GM19452 (cell line): ENCODE data around the gene IKZF3.
"Not testable (repeated sequence)": the region's sequence is repeated elsewhere in the genome, so short reads cannot be mapped to it uniquely, and the experiment has no call there.

ENCODE experiments used
- ATAC-seq: cut with Tn5 transposase; IDR thresholded peaks from one replicate; pipeline ENCODE4 v1.9.1; 2021; ENCODE audit not compliant: unreplicated experiment

Gene IKZF3

GRCh38 chr17:39863918-39864746 lies at the start of gene IKZF3:
Gene IKZF3 (minus strand): TSS chr17:39864312. CDS start chr17:39864126, 186 bp downstream.
- peak; percentile 32 for ATAC-seq

- ATAC-seq: no peak
Observed at GRCh38 chr17:39908789-39909352, 44.8 kb upstream of the IKZF3 start.

- no peak for ATAC-seq
Observed at GRCh38 chr17:39904990-39905288, 40.8 kb upstream of the IKZF3 start.

GRCh38 chr17:39903158-39903884 lies 39.2 kb upstream of the IKZF3 start:
- ATAC-seq: no peak

- not testable (repeated sequence) for ATAC-seq
Observed at GRCh38 chr17:39902027-39902426, 37.9 kb upstream of the IKZF3 start.

- no peak for ATAC-seq
Observed at GRCh38 chr17:39899215-39899614, 35.1 kb upstream of the IKZF3 start.

GRCh38 chr17:39898088-39898487 lies 34.0 kb upstream of the IKZF3 start:
- ATAC-seq: no peak

- no peak for ATAC-seq
Observed at GRCh38 chr17:39894681-39895376, 30.7 kb upstream of the IKZF3 start.

GRCh38 chr17:39889200-39889599 lies 25.1 kb upstream of the IKZF3 start:
- no peak for ATAC-seq

GRCh38 chr17:39887078-39887477 lies 23.0 kb upstream of the IKZF3 start:
- no peak for ATAC-seq

GRCh38 chr17:39886102-39886501 lies 22.0 kb upstream of the IKZF3 start:
- ATAC-seq: not testable (repeated sequence)

- ATAC-seq: no peak
Observed at GRCh38 chr17:39872751-39873150, 8.6 kb upstream of the IKZF3 start.

GRCh38 chr17:39871801-39872200 lies 7.7 kb upstream of the IKZF3 start:
- no peak for ATAC-seq

GRCh38 chr17:39870776-39871175 lies 6.7 kb upstream of the IKZF3 start:
- ATAC-seq: no peak

- ATAC-seq: no peak
Observed at GRCh38 chr17:39868554-39868942, 4.4 kb upstream of the IKZF3 start.

GRCh38 chr17:39867880-39868553 lies 3.9 kb upstream of the IKZF3 start, which contains the start of gene ZPBP2:
Gene ZPBP2 (plus strand): TSS chr17:39868202. CDS start chr17:39868355, 153 bp downstream.
- no peak for ATAC-seq

- peak; percentile 49 for ATAC-seq
Observed at GRCh38 chr17:39867084-39867879, 3.2 kb upstream of the IKZF3 start.

GRCh38 chr17:39866013-39866730 lies 2.1 kb upstream of the IKZF3 start:
- ATAC-seq: no peak

GRCh38 chr17:39863244-39863917 lies 731 bp downstream of the IKZF3 start:
- ATAC-seq: no peak
